ENCODE data around the gene CNTN5. TPM values are rescaled to one million over a fixed set of nuclear protein-coding genes. Genes with fewer than 3 reads are reported as not detected.

Gene CNTN5
- total RNA-seq, 4 donors from 2014 or later = not detected

- intact Hi-C loops (cut with DNase I; ENCODE audit: low total_unique reads) = no loop called here
- 33 to 45% methylated on average over 4 of the region's 4 CpGs for WGBS, 2 donors
- DNase-seq (ENCODE audit: low spot score in 2 of 2) = no peak
Measured at GRCh38 chr11:99585606-99586005, 564.9 kb downstream of the CNTN5 start.

GRCh38 chr11:99589771-99590170, 569.0 kb downstream of the CNTN5 start:
- no peak for TF ChIP-seq CTCF (IDR thresholded peaks at IDR 0.05)
- TF ChIP-seq POLR2A (IDR thresholded peaks at IDR 0.05) = no peak
- DNase-seq (ENCODE audit: low spot score in 2 of 2) = no peak
- 77 to 89% methylated on average over 2 of the region's 2 CpGs for WGBS, 2 donors
- no peak overlapping the region for H3K4me3 ChIP-seq (ENCODE audit: low read depth, poor library complexity, severe bottlenecking)
- intact Hi-C loops (cut with DNase I; ENCODE audit: low total_unique reads) = no loop called here

More at GRCh38 chr11:99585606-99586005, 564.9 kb downstream of the CNTN5 start:
- no peak for TF ChIP-seq POLR2A (IDR thresholded peaks at IDR 0.05)
- TF ChIP-seq CTCF (IDR thresholded peaks at IDR 0.05) = no peak
- no peak overlapping the region for H3K4me3 ChIP-seq (ENCODE audit: low read depth, poor library complexity, severe bottlenecking)

GRCh38 chr11:99592266-99592665, 571.5 kb downstream of the CNTN5 start:
- no peak for DNase-seq (ENCODE audit: low spot score in 2 of 2)
- intact Hi-C loops (cut with DNase I; ENCODE audit: low total_unique reads) = no loop called here
- TF ChIP-seq POLR2A (IDR thresholded peaks at IDR 0.05) (no peak), CTCF (IDR thresholded peaks at IDR 0.05) (no peak)
- H3K4me3 ChIP-seq (ENCODE audit: low read depth, poor library complexity, severe bottlenecking) = no peak overlapping the region
- 71 to 81% methylated on average over 4 of the region's 4 CpGs for WGBS, 2 donors

- TF ChIP-seq CTCF (IDR thresholded peaks at IDR 0.05) = no peak
- intact Hi-C loops (cut with DNase I; ENCODE audit: low total_unique reads) = no loop called here
- no peak for DNase-seq (ENCODE audit: low spot score in 2 of 2)
- no peak overlapping the region for H3K4me3 ChIP-seq (ENCODE audit: low read depth, poor library complexity, severe bottlenecking)
- WGBS, 2 donors = 50 to 54% methylated on average over 1 of the region's 1 CpG
Measured at GRCh38 chr11:99593197-99593596, 572.4 kb downstream of the CNTN5 start.

GRCh38 chr11:99601179-99601578, 580.4 kb downstream of the CNTN5 start:
- H3K4me3 ChIP-seq (ENCODE audit: low read depth, poor library complexity, severe bottlenecking) = no peak overlapping the region
- intact Hi-C loops (cut with DNase I; ENCODE audit: low total_unique reads) = no loop called here
- no peak for TF ChIP-seq POLR2A (IDR thresholded peaks at IDR 0.05)
- TF ChIP-seq CTCF (IDR thresholded peaks at IDR 0.05) = no peak
- WGBS, 2 donors = 73 to 84% methylated on average over 1 of the region's 1 CpG
- DNase-seq (ENCODE audit: low spot score in 2 of 2) = no peak

GRCh38 chr11:99614352-99614751, 593.6 kb downstream of the CNTN5 start:
- TF ChIP-seq CTCF (IDR thresholded peaks at IDR 0.05) (no peak), POLR2A (IDR thresholded peaks at IDR 0.05) (no peak)
- WGBS, 2 donors = 51 to 55% methylated on average over 3 of the region's 3 CpGs
- intact Hi-C loops (cut with DNase I; ENCODE audit: low total_unique reads) = no loop called here
- no peak for DNase-seq (ENCODE audit: low spot score in 2 of 2)
- H3K4me3 ChIP-seq (ENCODE audit: low read depth, poor library complexity, severe bottlenecking) = no peak overlapping the region

Measured in lower leg skin (tissue), 4 donors.